Memory B cell (primary cell): ENCODE measurements around the gene PLK1.

Source experiments
- ATAC-seq: fragments of 150-1000 bp; cut with Tn5 transposase; 2 replicates; pipeline ENCODE4 v1.10.0; 2021; ENCODE audit warnings: low read depth, mild to moderate bottlenecking, moderate library complexity
- DNase-seq, 2 donors: peaks; one replicate each; pipeline ENCODE4 v3.0.0; 2022; ENCODE audit warnings: low spot score in 2 of 2
- H3K27ac Mint-ChIP-seq: one replicate; pipeline ENCODE4 v1.8.0; 2022; ENCODE audit warnings: mild to moderate bottlenecking, moderate library complexity, mixed read lengths
- H3K27me3 Mint-ChIP-seq: one replicate; pipeline ENCODE4 v1.8.0; 2022; ENCODE audit warnings: mixed read lengths
- H3K36me3 Mint-ChIP-seq: one replicate; pipeline ENCODE4 v1.8.0; 2022; ENCODE audit warnings: mild to moderate bottlenecking, mixed read lengths
- H3K4me1 Mint-ChIP-seq: one replicate; pipeline ENCODE4 v1.8.0; 2022; ENCODE audit warnings: mixed read lengths
- H3K4me3 Mint-ChIP-seq: one replicate; pipeline ENCODE4 v1.8.0; 2022; ENCODE audit warnings: mild to moderate bottlenecking, moderate library complexity, mixed read lengths
- H3K9me3 Mint-ChIP-seq: one replicate; pipeline ENCODE4 v1.8.0; 2022; ENCODE audit warnings: mixed read lengths

PLK1 gene

GRCh38 chr16:23739516-23739915, 60.8 kb downstream of the PLK1 start:
- Mint-ChIP-seq H3K4me3 (no peak overlapping the region), H3K27me3 (peaks cover 6% of the 10 kb centered on the region), H3K27ac (no peak overlapping the region), H3K4me1 (peaks cover 7% of the 10 kb centered on the region), H3K9me3 (no peaks in the 10 kb centered on the region), H3K36me3 (no peaks in the 10 kb centered on the region)
- ATAC-seq: no peak
- no peak for DNase-seq
